HCT116 (cell line): ENCODE measurements around the gene UGT1A6.

Source experiments
- CTCF ChIP-seq, 3 experiments: fragments of 200-600 bp in 1 of 3; sonication (generic) in 1 of 3; IDR thresholded peaks in 2 of 3; conservative IDR thresholded peaks in 1 of 3; 2 replicates each; pipeline ENCODE4 v1.5.1; 2012 to 2017; ENCODE audit warnings: low read depth in 2 of 3, low read length in 2 of 3, antibody characterized with exemption in 1 of 3, borderline replicate concordance in 1 of 3, control low read depth in 1 of 3, mild to moderate bottlenecking in 1 of 3, mixed read lengths in 1 of 3, mixed run types in 1 of 3, moderate library complexity in 1 of 3; ENCODE audit not compliant: insufficient read depth in 1 of 3
- EGR1 ChIP-seq: IDR thresholded peaks from 2 replicates; pipeline ENCODE4 v1.6.1; 2012; ENCODE audit warnings: low read depth
- EZH2 ChIP-seq: fragments of 200-600 bp; sonication (generic); IDR thresholded peaks from 2 replicates; pipeline ENCODE4 v1.6.1; 2017; ENCODE audit warnings: antibody characterized with exemption, mixed run types
- EZH2phosphoT487 ChIP-seq: fragments of 200-600 bp; IDR thresholded peaks from 2 replicates; pipeline ENCODE4 v1.6.1; 2018; ENCODE audit warnings: antibody characterized with exemption, borderline replicate concordance
- FOSL1 ChIP-seq: IDR thresholded peaks from 2 replicates; pipeline ENCODE4 v1.6.1; 2012; ENCODE audit warnings: low read depth
- TCF7L2 ChIP-seq: IDR thresholded peaks from 2 replicates; pipeline ENCODE4 v1.7.0; 2011; ENCODE audit warnings: borderline replicate concordance, inconsistent platforms; ENCODE audit not compliant: insufficient read depth, insufficient read length; ENCODE audit errors: extremely low read depth

DNA sequence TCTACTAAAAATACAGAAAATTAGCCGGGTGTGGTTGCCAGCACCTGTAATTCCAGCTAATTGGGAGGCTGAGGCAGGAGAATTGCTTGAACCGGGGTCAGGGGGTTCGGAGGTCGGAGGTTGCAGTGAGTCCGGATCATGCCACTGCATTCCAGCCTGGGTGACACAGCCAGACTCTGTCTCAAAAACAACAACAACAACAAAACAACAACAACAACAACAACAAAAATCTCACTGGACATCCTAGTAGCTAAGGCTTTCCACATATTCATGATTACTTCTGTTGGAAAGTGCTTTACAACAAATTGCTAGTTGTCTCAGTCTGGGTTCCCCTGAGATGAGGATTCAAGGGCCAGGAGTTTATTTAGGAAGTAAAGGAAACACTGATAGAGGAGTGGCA lies 81.2 kb downstream of the UGT1A6 start:
- TF ChIP-seq CTCF (IDR thresholded peaks at IDR 0.05 in 2 of 3, conservative IDR thresholded peaks at IDR 0.05 in 1 of 3; ENCODE audit: borderline replicate concordance in 1 of 3, insufficient read depth in 1 of 3, low read depth in 2 of 3, low read length in 2 of 3), result no peak
- TF ChIP-seq EZH2phosphoT487, result no peak
- TF ChIP-seq EZH2, result no peak
- no peak for TF ChIP-seq FOSL1
- no peak for TF ChIP-seq TCF7L2
- no peak for TF ChIP-seq EGR1
